ENCODE results near the gene TNFRSF11A. TPM values are rescaled to one million over a fixed set of nuclear protein-coding genes. Genes with fewer than 3 reads are reported as not detected.

Gene TNFRSF11A
- total and polyA plus RNA-seq, 12 donors = 0.29 to 2.7 (median 0.78) TPM

DNA sequence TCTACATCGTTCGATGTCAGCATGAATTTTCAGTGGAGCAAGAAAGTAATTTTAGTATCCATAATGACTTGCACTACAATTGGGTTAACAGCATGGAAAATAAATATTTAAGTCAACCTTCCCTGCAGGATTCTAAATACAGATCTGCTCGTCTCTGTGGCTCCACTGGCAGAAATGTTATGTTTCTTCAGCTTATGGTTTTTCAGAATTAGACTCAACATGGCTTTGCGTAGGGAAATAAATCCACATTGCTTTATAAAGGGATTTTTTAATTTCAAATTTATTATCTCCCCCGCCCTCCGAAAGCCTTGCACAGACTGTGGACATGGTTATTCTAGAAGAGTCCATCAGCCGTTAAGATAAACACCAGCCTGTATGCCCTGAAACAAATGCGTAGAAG lies 18.2 kb downstream of the TNFRSF11A start:
- TF ChIP-seq, protein P1, sequence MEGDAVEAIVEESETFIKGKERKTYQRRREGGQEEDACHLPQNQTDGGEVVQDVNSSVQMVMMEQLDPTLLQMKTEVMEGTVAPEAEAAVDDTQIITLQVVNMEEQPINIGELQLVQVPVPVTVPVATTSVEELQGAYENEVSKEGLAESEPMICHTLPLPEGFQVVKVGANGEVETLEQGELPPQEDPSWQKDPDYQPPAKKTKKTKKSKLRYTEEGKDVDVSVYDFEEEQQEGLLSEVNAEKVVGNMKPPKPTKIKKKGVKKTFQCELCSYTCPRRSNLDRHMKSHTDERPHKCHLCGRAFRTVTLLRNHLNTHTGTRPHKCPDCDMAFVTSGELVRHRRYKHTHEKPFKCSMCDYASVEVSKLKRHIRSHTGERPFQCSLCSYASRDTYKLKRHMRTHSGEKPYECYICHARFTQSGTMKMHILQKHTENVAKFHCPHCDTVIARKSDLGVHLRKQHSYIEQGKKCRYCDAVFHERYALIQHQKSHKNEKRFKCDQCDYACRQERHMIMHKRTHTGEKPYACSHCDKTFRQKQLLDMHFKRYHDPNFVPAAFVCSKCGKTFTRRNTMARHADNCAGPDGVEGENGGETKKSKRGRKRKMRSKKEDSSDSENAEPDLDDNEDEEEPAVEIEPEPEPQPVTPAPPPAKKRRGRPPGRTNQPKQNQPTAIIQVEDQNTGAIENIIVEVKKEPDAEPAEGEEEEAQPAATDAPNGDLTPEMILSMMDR (IDR thresholded peaks at IDR 0.05) = no peak
- Histone ChIP-seq H3K27ac (no peak overlapping the region), H3K36me3 (no peaks in the 10 kb centered on the region), H3K4me1 (peaks cover 0 to 10% (median 0%) of the 10 kb centered on the region in 9 donors), H3K4me3 (no peak overlapping the region), H3K9me3 (no peaks in the 10 kb centered on the region), H3K27me3 (peaks cover 0 to 38% (median 5%) of the 10 kb centered on the region in 7 donors)
- WGBS, 2 donors = 93 to 94% methylated on average over 8 of the region's 8 CpGs
- intact Hi-C loops (cut with DNase I) = no loop called here
- ATAC-seq (no peak), DNase-seq (no peak)

DNA sequence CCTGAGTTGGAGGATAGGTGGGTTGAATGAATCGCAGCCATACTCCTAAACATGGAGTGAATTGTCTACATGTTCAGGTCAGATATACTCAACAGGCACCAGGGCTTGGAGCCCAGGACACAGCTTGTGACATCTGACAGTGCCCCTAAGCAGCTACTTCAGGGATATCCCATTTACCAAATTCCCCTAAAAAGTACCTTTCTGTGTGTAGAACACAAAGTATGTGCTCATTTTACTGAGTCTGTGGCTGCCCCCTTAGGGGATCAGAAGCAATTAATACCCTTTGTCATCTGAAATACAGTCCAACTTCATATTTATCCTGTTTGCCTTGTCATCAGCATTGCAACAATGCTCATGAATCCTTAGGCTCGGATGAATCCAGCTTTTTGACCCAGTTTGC lies 20.8 kb downstream of the TNFRSF11A start:
- TF ChIP-seq, protein P1 (IDR thresholded peaks at IDR 0.05) = no peak
- Histone ChIP-seq H3K36me3 (no peaks in the 10 kb centered on the region), H3K4me1 (no peaks in the 10 kb centered on the region), H3K9me3 (no peaks in the 10 kb centered on the region), H3K4me3 (no peak overlapping the region), H3K27ac (no peak overlapping the region), H3K27me3 (peaks cover 0 to 15% (median 0%) of the 10 kb centered on the region in 7 donors)
- WGBS, 2 donors = 90 to 94% methylated on average over 2 of the region's 2 CpGs
- no peak for DNase-seq
- ATAC-seq = no peak
- intact Hi-C loops (cut with DNase I) = no loop called here

DNA sequence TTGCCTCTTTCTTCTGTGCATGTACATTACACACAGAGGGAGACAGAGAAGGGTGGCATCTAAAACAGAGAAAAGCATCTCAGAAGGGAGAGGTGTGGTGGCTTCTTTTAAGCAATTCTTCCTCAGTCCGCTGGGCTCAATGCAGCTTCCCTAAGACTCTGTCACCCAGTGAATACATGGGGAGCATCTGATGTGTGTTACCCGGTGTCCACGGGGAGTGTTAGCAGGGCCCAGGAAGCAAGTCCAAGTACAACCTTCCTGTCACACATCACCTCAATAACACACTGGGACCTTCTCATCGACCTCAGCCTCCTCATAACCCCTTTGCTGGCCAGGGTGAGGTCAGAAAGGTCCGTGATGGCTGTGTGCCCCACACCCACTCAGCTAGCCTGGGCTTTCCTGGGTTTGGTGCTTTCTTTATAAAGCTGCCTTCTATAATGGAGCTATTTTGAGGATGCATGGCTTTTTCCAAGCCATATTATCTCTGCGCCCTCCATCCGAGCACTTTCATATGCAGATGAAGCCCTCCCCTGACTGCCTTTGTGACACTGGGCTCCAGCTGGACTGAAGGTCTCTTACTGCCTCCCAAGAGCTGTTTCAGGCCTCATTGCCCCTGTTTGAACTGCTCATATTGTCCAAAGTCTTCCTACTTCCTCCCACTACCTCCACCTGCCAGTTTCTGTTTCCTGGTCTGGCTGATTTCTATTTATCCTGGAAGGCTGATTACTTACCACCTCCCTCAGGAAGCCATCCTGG lies 21.4 kb downstream of the TNFRSF11A start:
- Histone ChIP-seq H3K27me3 (peaks cover 0 to 15% (median 0%) of the 10 kb centered on the region in 7 donors), H3K27ac (no peak overlapping the region), H3K36me3 (no peaks in the 10 kb centered on the region), H3K4me1 (no peaks in the 10 kb centered on the region), H3K4me3 (no peak overlapping the region), H3K9me3 (no peaks in the 10 kb centered on the region)
- intact Hi-C loops (cut with DNase I) = no loop called here
- TF ChIP-seq, protein P1 (IDR thresholded peaks at IDR 0.05) = no peak
- 68 to 72% methylated on average over 7 of the region's 7 CpGs for WGBS, 2 donors
- ATAC-seq (no peak), DNase-seq (no peak)

DNA sequence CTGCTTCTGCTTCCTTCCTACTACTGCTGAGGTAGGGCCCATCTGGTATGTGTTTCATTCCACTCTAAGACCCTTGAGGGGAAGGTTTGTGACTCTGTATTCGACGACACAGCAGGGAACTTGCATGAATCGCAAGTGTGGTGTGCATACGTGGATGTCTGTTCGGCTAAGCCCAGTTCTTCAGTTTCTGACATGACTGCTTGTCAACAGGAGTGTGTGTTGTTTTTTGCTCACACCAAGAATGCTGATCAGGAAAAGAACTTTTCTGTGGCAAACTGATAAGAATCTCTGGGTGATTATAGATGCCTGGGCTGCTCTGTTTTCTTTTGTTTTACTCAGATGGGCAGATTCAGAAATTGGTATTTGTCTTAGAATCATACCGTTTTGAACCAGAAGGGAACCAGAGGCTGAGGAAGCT lies 22.0 kb downstream of the TNFRSF11A start:
- H3K4me1 ChIP-seq = no peaks in the 10 kb centered on the region
- TF ChIP-seq, protein P1 (IDR thresholded peaks at IDR 0.05) = no peak
- H3K9me3 ChIP-seq = no peaks in the 10 kb centered on the region
- H3K27me3 ChIP-seq = peaks cover 0 to 15% (median 0%) of the 10 kb centered on the region in 7 donors
- WGBS, 2 donors = 64 to 67% methylated on average over 6 of the region's 6 CpGs
- no peak overlapping the region for H3K27ac ChIP-seq
- ATAC-seq = no peak
- no peaks in the 10 kb centered on the region for H3K36me3 ChIP-seq
- no peak for DNase-seq
- H3K4me3 ChIP-seq = no peak overlapping the region
- intact Hi-C loops (cut with DNase I) = no loop called here

Data from heart right ventricle (tissue), 16 donors.